HCT116 (cell line): ENCODE results near the gene GTF2H1. TPM values are rescaled to one million over a fixed set of nuclear protein-coding genes. Genes with fewer than 3 reads are reported as not detected.

Experiments
- ATAC-seq: fragments of 200-7000 bp; cut with Tn5 transposase; 2 replicates; pipeline ENCODE4 v1.9.1; 2020; ENCODE audit warnings: mild to moderate bottlenecking, moderate library complexity
- BruUV-seq: library from RNA; stranded (reverse); fragments of 400-500 nt; replicated peaks from 2 replicates; lab custom pipeline; 2021; lab: Mats Ljungman, UMichigan
- CTCF ChIA-PET: fragments of 300-600 bp; sonication (Branson Sonifier 250); formaldehyde crosslinking; loops from one replicate; lab custom pipeline; 2021; ENCODE audit warnings: antibody characterized with exemption; lab: Charles Lee
- POLR2A ChIA-PET: fragments of 300-600, 350-600 bp; sonication (Branson Sonifier 250); formaldehyde crosslinking; loops from one replicate; lab custom pipeline; 2021; ENCODE audit warnings: antibody characterized with exemption; lab: Charles Lee
- RAD21 ChIA-PET, 2 experiments: fragments of 300-600 bp; sonication (Branson Sonifier 250); formaldehyde crosslinking; loops; one replicate each; lab custom pipeline; 2023; ENCODE audit warnings: low total read pairs in 2 of 2; ENCODE audit not compliant: uncharacterized antibody in 2 of 2, unreplicated experiment in 2 of 2, low non-redundant PET in 1 of 2; lab: Charles Lee
- DNase-seq: peaks from one replicate; pipeline ENCODE4 v3.0.0-alpha.2; 2010; ENCODE audit warnings: low read depth, low spot score
- H2AFZ ChIP-seq: fragments of 200-600 bp; shearing (Covaris generic), sonication (generic); 2 replicates; pipeline ENCODE4 v1.6.1; 2017; ENCODE audit warnings: low read depth, mixed run types, mixed read lengths, antibody characterized with exemption, low read length; ENCODE audit not compliant: poor library complexity, severe bottlenecking
- H3K27ac ChIP-seq: 2 replicates; pipeline ENCODE4 v1.5.1; 2012; ENCODE audit warnings: low read depth, low read length
- H3K27me3 ChIP-seq: fragments of 200-600 bp; sonication (generic); 2 replicates; pipeline ENCODE4 v1.6.1; 2016; ENCODE audit warnings: mixed run types, low read length, mixed read lengths; ENCODE audit not compliant: insufficient read depth
- H3K36me3 ChIP-seq, 2 experiments: fragments of 200-500 bp in 1 of 2; fragments of 200-600 bp in 1 of 2; sonication (Bioruptor generic) in 1 of 2; sonication (generic) in 1 of 2; 2 replicates each; pipeline versions ENCODE4 v1.5.1 to v1.6.1; 2014 to 2016; ENCODE audit warnings: low read length in 2 of 2, inconsistent platforms in 1 of 2, mixed read lengths in 1 of 2, mixed run types in 1 of 2; ENCODE audit not compliant: insufficient read depth in 2 of 2, control insufficient read depth in 1 of 2
- H3K4me1 ChIP-seq, 2 experiments: fragments of 200-600 bp in 1 of 2; sonication (generic) in 1 of 2; 2 replicates each; pipeline versions ENCODE4 v1.5.1 to v1.6.1; 2012 to 2017; ENCODE audit warnings: low read length in 2 of 2, inconsistent platforms in 1 of 2, mild to moderate bottlenecking in 1 of 2, mixed read lengths in 1 of 2, mixed run types in 1 of 2, moderate library complexity in 1 of 2; ENCODE audit not compliant: insufficient read depth in 2 of 2, control insufficient read depth in 1 of 2
- H3K4me2 ChIP-seq: fragments of 200-600 bp; sonication (generic); 2 replicates; pipeline ENCODE4 v1.6.1; 2017; ENCODE audit warnings: mixed run types, low read length, mixed read lengths
- H3K4me3 ChIP-seq, 2 experiments: fragments of 200-600 bp in 1 of 2; sonication (generic) in 1 of 2; replicated peaks in 1 of 2; 2 replicates each; pipeline ENCODE4 v1.5.1; 2011 to 2016; ENCODE audit warnings: low read length in 2 of 2, control low read depth in 1 of 2, low read depth in 1 of 2, mild to moderate bottlenecking in 1 of 2, mixed read lengths in 1 of 2, mixed run types in 1 of 2
- H3K79me2 ChIP-seq: fragments of 200-600 bp; sonication (generic); 2 replicates; pipeline ENCODE4 v1.6.1; 2017; ENCODE audit warnings: mild to moderate bottlenecking, mixed run types, low read length, moderate library complexity, mixed read lengths; ENCODE audit not compliant: insufficient read depth
- H3K9ac ChIP-seq: fragments of 200-600 bp; sonication (generic); 2 replicates; pipeline ENCODE4 v1.6.1; 2016; ENCODE audit warnings: low read length, mixed read lengths
- H3K9me2 ChIP-seq: fragments of 200-600 bp; sonication (generic), shearing (Covaris generic); 2 replicates; pipeline ENCODE4 v1.6.1; 2017; ENCODE audit warnings: mixed run types, mild to moderate bottlenecking, moderate library complexity; ENCODE audit not compliant: insufficient read depth
- H3K9me3 ChIP-seq, 2 experiments: fragments of 200-500 bp in 1 of 2; fragments of 200-600 bp in 1 of 2; sonication (Bioruptor generic) in 1 of 2; sonication (generic) in 1 of 2; 2 replicates each; pipeline ENCODE4 v1.6.1; 2014 to 2017; ENCODE audit warnings: low read length in 2 of 2, mixed read lengths in 2 of 2, inconsistent platforms in 1 of 2, low read depth in 1 of 2, mild to moderate bottlenecking in 1 of 2, mixed run types in 1 of 2, moderate library complexity in 1 of 2; ENCODE audit not compliant: control insufficient read depth in 1 of 2, insufficient read depth in 1 of 2
- H4K20me1 ChIP-seq: fragments of 200-600 bp; sonication (generic), shearing (Covaris generic); 2 replicates; pipeline ENCODE4 v1.6.1; 2017; ENCODE audit warnings: mixed run types, mild to moderate bottlenecking, moderate library complexity; ENCODE audit not compliant: insufficient read depth
- ATF3 ChIP-seq: IDR thresholded peaks from 2 replicates; pipeline ENCODE4 v1.6.1; 2012
- CBX3 ChIP-seq: IDR thresholded peaks from 2 replicates; pipeline ENCODE4 v1.6.1; 2012; ENCODE audit warnings: low read depth
- CEBPB ChIP-seq: IDR thresholded peaks from 2 replicates; pipeline ENCODE4 v1.6.1; 2012; ENCODE audit warnings: low read depth
- CTCF ChIP-seq, 3 experiments: fragments of 200-600 bp in 1 of 3; sonication (generic) in 1 of 3; IDR thresholded peaks in 2 of 3; conservative IDR thresholded peaks in 1 of 3; 2 replicates each; pipeline ENCODE4 v1.5.1; 2012 to 2017; ENCODE audit warnings: low read depth in 2 of 3, low read length in 2 of 3, antibody characterized with exemption in 1 of 3, borderline replicate concordance in 1 of 3, control low read depth in 1 of 3, mild to moderate bottlenecking in 1 of 3, mixed read lengths in 1 of 3, mixed run types in 1 of 3, moderate library complexity in 1 of 3; ENCODE audit not compliant: insufficient read depth in 1 of 3
- ELF1 ChIP-seq: IDR thresholded peaks from 2 replicates; pipeline ENCODE4 v1.6.1; 2012; ENCODE audit warnings: low read depth, borderline replicate concordance
- EZH2phosphoT487 ChIP-seq: fragments of 200-600 bp; IDR thresholded peaks from 2 replicates; pipeline ENCODE4 v1.6.1; 2018; ENCODE audit warnings: antibody characterized with exemption, borderline replicate concordance
- FOSL1 ChIP-seq: IDR thresholded peaks from 2 replicates; pipeline ENCODE4 v1.6.1; 2012; ENCODE audit warnings: low read depth
- JUND ChIP-seq: IDR thresholded peaks from 2 replicates; pipeline ENCODE4 v1.6.1; 2012
- POLR2A ChIP-seq: IDR thresholded peaks from 2 replicates; pipeline ENCODE4 v1.7.0; 2011; ENCODE audit warnings: borderline replicate concordance; ENCODE audit not compliant: insufficient read depth, insufficient read length; ENCODE audit errors: extremely low read depth
- POLR2AphosphoS5 ChIP-seq: IDR thresholded peaks from 2 replicates; pipeline ENCODE4 v1.6.1; 2011; ENCODE audit warnings: mild to moderate bottlenecking, low read depth, low read length, moderate library complexity
- RAD21 ChIP-seq: IDR thresholded peaks from 2 replicates; pipeline ENCODE4 v1.6.1; 2012; ENCODE audit warnings: low read depth, mild to moderate bottlenecking
- REST ChIP-seq: IDR thresholded peaks from 2 replicates; pipeline ENCODE4 v1.6.1; 2012; ENCODE audit warnings: low read depth
- SIN3A ChIP-seq: IDR thresholded peaks from 2 replicates; pipeline ENCODE4 v1.6.1; 2012; ENCODE audit warnings: low read depth
- SP1 ChIP-seq: IDR thresholded peaks from 2 replicates; pipeline ENCODE4 v1.6.1; 2012; ENCODE audit warnings: low read depth
- SRF ChIP-seq: IDR thresholded peaks from 2 replicates; pipeline ENCODE4 v1.6.1; 2012; ENCODE audit warnings: low read depth
- TCF7L2 ChIP-seq: IDR thresholded peaks from 2 replicates; pipeline ENCODE4 v1.7.0; 2011; ENCODE audit warnings: borderline replicate concordance, inconsistent platforms; ENCODE audit not compliant: insufficient read depth, insufficient read length; ENCODE audit errors: extremely low read depth
- ZBTB33 ChIP-seq: IDR thresholded peaks from 2 replicates; pipeline ENCODE4 v1.6.1; 2011; ENCODE audit warnings: mild to moderate bottlenecking, low read length, moderate library complexity; ENCODE audit not compliant: insufficient replicate concordance; ENCODE audit errors: extremely low read depth
- ZFX ChIP-seq: fragments of 450-650 bp; IDR thresholded peaks from 2 replicates; pipeline ENCODE4 v1.6.1; 2017
- ZNF274 ChIP-seq: fragments of 200-500 bp; sonication (Bioruptor generic); IDR thresholded peaks from 2 replicates; pipeline ENCODE4 v1.6.1; 2014; ENCODE audit warnings: mild to moderate bottlenecking, low read depth, low read length, inconsistent platforms
- intact Hi-C: fragments of 100-400 bp; cut with micrococcal nuclease; formaldehyde crosslinking; loops from 2 replicates; pipeline ENCODE4 v1.10.0; 2022
- total RNA-seq: library from RNA; stranded (reverse); gene quantifications from one replicate; pipeline ENCODE4 v1.2.1, GENCODE V29; 2021; ENCODE audit not compliant: unreplicated experiment

GTF2H1 gene
- total RNA-seq, 1 experiment from 2014 or later: 37.3 TPM

GRCh38 chr11:18310800-18311340, 11.5 kb upstream of the GTF2H1 start:
- CTCF ChIA-PET: no interaction called here
- ATAC-seq (no peak), DNase-seq (no peak)
- intact Hi-C loops: no loop called here
- Histone ChIP-seq H3K36me3 (peaks cover 26 to 34% of the 10 kb centered on the region in 2 experiments), H3K27ac (no peak overlapping the region), H4K20me1 (no peaks in the 10 kb centered on the region), H3K79me2 (peaks cover 30% of the 10 kb centered on the region), H3K4me2 (no peak overlapping the region), H3K27me3 (no peaks in the 10 kb centered on the region), H3K4me3 (no peak overlapping the region), H3K9me3 (no peaks in the 10 kb centered on the region), H2AFZ (no peak overlapping the region), H3K9me2 (no peaks in the 10 kb centered on the region), H3K4me1 (peaks cover 0 to 8% of the 10 kb centered on the region in 2 experiments; a peak in 1 of 4 replicates), H3K9ac (no peak overlapping the region)
- BruUV-seq: no TSS peak
- TF ChIP-seq JUND (no peak), SRF (no peak), ZFX (no peak), ZBTB33 (no peak), REST (no peak), EZH2phosphoT487 (no peak), CEBPB (no peak), POLR2AphosphoS5 (no peak), POLR2A (no peak), ELF1 (no peak), SP1 (no peak), CTCF (IDR thresholded peaks at IDR 0.05 in 2 of 3, conservative IDR thresholded peaks at IDR 0.05 in 1 of 3; ENCODE audit: borderline replicate concordance in 1 of 3, insufficient read depth in 1 of 3, low read depth in 2 of 3, low read length in 2 of 3) (no peak), SIN3A (no peak), ATF3 (no peak), ZNF274 (no peak), CBX3 (no peak), RAD21 (no peak), TCF7L2 (no peak), FOSL1 (no peak)
- POLR2A ChIA-PET: interaction anchor here (1.0 kb wide), 1 partner anchor 25 kb away, joined by 3 read pairs; no protein-coding TSS in a partner anchor
- RAD21 ChIA-PET: no interaction called here
